Parathyroid adenoma (tissue), 2 donors: ENCODE results near the gene NDUFAF8.
"Not testable (repeated sequence)": the region's sequence is repeated elsewhere in the genome, so short reads cannot be mapped to it uniquely, and the experiment has no call there.

Source experiments
- H2AFZ ChIP-seq: fragments of 300-600 bp; sonication (generic); one replicate; pipeline ENCODE4 v1.7.0; 2017; ENCODE audit warnings: antibody characterized with exemption, mild to moderate bottlenecking
- H3K27ac ChIP-seq: fragments of 300-600 bp; sonication (generic); one replicate; pipeline ENCODE4 v1.7.0; 2017
- H3K27me3 ChIP-seq: fragments of 300-600 bp; sonication (generic); one replicate; pipeline ENCODE4 v1.7.0; 2017; ENCODE audit warnings: low read length; ENCODE audit not compliant: control insufficient read depth, insufficient read depth
- H3K36me3 ChIP-seq: fragments of 300-600 bp; sonication (generic); one replicate; pipeline ENCODE4 v1.7.0; 2017; ENCODE audit warnings: low read length; ENCODE audit not compliant: control insufficient read depth, insufficient read depth
- H3K4me1 ChIP-seq: fragments of 300-600 bp; sonication (generic); one replicate; pipeline ENCODE4 v1.7.0; 2017; ENCODE audit warnings: control low read depth
- H3K4me2 ChIP-seq: fragments of 300-600 bp; sonication (generic); one replicate; pipeline ENCODE4 v1.7.0; 2017; ENCODE audit warnings: low read length
- H3K4me3 ChIP-seq: fragments of 300-600 bp; sonication (generic); one replicate; pipeline ENCODE4 v1.7.0; 2017; ENCODE audit warnings: low read depth, low read length
- H3K79me2 ChIP-seq: fragments of 300-600 bp; sonication (generic); one replicate; pipeline ENCODE4 v1.7.0; 2017; ENCODE audit warnings: control low read depth
- H3K9ac ChIP-seq: fragments of 300-600 bp; sonication (generic); one replicate; pipeline ENCODE4 v1.7.0; 2017; ENCODE audit warnings: mild to moderate bottlenecking
- H3K9me3 ChIP-seq: fragments of 300-600 bp; sonication (generic); one replicate; pipeline ENCODE4 v1.7.0; 2017; ENCODE audit warnings: low read length; ENCODE audit not compliant: control insufficient read depth
- TF ChIP-seq, protein P1 (sequence below): fragments of 300-600 bp; sonication (generic); IDR thresholded peaks from one replicate; pipeline ENCODE4 v1.7.0; 2017; ENCODE audit warnings: antibody characterized with exemption, mild to moderate bottlenecking
- donor health status: primary hyperparathyroidism.

The NDUFAF8 gene

DNA sequence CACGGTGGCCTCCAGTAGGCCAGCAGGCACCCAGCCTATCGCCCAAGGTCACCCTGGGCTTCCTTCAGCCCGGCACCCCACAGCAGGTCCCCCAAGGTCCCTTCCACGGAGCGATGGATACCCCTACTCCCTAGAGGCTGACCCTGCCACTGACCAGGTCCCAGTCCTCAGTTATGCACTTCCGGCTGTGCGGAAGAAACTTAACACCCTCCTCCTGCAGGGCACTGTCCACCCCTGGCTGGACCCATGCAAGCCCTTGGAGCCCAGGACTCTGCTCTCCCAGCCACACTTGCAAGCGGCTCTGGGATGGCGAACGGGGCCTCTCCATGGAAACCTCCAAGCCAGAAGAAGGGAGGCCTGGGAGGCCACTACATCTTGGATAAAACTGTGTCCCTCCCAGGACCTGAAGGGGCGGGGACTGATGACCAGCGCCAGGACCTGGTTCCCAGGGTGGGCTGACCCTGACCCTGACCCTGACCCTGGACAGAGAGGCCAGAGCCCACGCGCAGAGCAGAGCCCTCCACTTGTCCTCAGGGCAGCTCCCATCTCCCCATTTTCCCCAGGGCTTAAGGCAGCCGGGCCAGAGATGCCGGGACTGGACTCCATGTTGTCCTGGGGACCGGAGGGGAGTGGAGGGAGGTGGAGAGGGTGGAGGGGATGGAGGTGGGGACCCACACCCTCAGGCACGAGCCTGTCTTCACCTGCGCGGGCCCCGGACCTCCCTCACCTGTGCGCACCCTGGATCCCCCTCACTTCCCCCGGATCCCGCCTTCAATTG, 17.1 kb upstream of the NDUFAF8 start:
- peak overlapping the region; percentile 80 for H3K4me3 ChIP-seq
- H3K27ac ChIP-seq, result no peak overlapping the region
- no peaks in the 10 kb centered on the region for H3K36me3 ChIP-seq
- H3K79me2 ChIP-seq, result peaks cover 11% of the 10 kb centered on the region
- H3K4me2 ChIP-seq, result peak overlapping the region; percentile 95
- peaks cover 4% of the 10 kb centered on the region for H3K4me1 ChIP-seq
- TF ChIP-seq, protein P1, sequence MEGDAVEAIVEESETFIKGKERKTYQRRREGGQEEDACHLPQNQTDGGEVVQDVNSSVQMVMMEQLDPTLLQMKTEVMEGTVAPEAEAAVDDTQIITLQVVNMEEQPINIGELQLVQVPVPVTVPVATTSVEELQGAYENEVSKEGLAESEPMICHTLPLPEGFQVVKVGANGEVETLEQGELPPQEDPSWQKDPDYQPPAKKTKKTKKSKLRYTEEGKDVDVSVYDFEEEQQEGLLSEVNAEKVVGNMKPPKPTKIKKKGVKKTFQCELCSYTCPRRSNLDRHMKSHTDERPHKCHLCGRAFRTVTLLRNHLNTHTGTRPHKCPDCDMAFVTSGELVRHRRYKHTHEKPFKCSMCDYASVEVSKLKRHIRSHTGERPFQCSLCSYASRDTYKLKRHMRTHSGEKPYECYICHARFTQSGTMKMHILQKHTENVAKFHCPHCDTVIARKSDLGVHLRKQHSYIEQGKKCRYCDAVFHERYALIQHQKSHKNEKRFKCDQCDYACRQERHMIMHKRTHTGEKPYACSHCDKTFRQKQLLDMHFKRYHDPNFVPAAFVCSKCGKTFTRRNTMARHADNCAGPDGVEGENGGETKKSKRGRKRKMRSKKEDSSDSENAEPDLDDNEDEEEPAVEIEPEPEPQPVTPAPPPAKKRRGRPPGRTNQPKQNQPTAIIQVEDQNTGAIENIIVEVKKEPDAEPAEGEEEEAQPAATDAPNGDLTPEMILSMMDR, result no peak
- H3K9me3 ChIP-seq, result no peaks in the 10 kb centered on the region
- H3K9ac ChIP-seq, result peak overlapping the region; percentile 53
- H2AFZ ChIP-seq, result peak overlapping the region; percentile 80
- no peaks in the 10 kb centered on the region for H3K27me3 ChIP-seq

DNA sequence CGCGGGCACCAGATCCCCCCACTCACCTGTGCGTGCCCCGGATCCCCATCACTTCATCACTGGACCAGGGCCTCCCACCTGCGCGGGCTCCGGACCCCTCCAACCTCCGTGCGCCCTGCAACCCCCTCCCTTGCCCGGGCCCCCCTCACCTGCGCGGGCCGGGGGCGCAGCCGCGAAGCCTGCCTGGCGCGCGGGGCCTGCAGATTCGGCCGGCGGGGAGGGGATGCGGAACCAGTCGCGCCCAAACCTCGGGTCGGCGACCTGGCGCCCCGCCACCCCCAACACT, 16.6 kb upstream of the NDUFAF8 start:
- peak overlapping the region; percentile 53 for H3K9ac ChIP-seq
- H3K27ac ChIP-seq, result no peak overlapping the region

DNA sequence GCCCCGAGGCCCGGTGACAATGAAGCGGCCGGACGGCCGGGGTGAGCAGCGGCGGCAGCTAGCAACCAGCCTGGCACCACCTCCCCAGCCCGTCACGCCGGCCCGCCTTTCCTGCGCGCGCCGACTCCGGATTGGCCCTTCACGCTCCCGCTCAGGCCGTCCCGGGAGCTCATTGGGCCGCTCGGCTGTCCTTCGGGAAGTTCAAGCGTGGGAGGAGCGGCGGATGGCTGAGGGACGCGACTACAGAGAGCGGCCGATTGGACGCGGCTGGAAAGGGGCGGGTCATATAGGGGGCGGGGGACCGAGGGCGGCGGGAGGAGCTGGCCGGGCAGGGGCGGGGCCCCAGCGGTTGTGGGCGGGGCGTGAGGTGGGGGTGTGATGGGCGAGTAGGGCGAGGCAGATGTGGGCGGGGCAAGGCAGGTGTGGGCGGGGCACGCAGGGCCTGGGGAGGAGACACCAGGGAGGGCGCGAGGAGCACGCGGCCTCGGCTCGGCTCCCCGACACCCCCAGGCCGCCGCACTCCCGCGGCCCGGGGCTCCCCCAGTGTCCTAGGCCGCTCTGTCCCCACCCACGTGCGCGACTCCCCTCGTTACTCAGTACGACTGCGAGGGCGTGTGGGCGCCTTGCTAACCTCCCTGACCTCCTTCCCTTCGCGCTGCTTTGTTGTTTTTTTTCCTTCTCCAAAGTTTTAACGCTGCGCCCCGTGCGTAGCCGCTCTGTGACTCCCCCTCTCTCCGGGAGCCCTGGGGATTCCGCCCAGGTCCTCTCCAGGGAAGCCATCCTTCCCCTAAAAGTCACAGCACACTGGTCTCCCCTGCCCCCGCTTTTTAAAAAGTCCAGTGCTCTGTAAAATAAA, 16.0 kb upstream of the NDUFAF8 start, which contains the start of gene CEP131:
TSS of gene CEP131 (minus strand) at position 60 of the 856 bp plus-strand sequence. CDS start 2,909 bp downstream, outside the sequence.
- H3K27ac ChIP-seq, result peak within 1 kb of the TSS; percentile 16
- no peaks in the 10 kb centered on the region for H3K27me3 ChIP-seq
- peaks cover 11% of the 10 kb centered on the region for H3K79me2 ChIP-seq
- H3K4me1 ChIP-seq, result peaks cover 4% of the 10 kb centered on the region
- H3K36me3 ChIP-seq, result no peaks in the 10 kb centered on the region
- peak within 1 kb of the TSS; percentile 80 for H3K4me3 ChIP-seq
- H2AFZ ChIP-seq, result peak within 1 kb of the TSS; percentile 96
- TF ChIP-seq, protein P1, result no peak
- H3K9ac ChIP-seq, result peak within 1 kb of the TSS; percentile 53
- peak within 1 kb of the TSS; percentile 95 for H3K4me2 ChIP-seq
- no peaks in the 10 kb centered on the region for H3K9me3 ChIP-seq

More for the DNA sequence above, 16.6 kb upstream of the NDUFAF8 start:
- H3K36me3 ChIP-seq, result no peaks in the 10 kb centered on the region
- peak overlapping the region; percentile 80 for H2AFZ ChIP-seq
- peak overlapping the region; percentile 95 for H3K4me2 ChIP-seq
- H3K9me3 ChIP-seq, result no peaks in the 10 kb centered on the region
- no peaks in the 10 kb centered on the region for H3K27me3 ChIP-seq
- peak overlapping the region; percentile 80 for H3K4me3 ChIP-seq
- peaks cover 11% of the 10 kb centered on the region for H3K79me2 ChIP-seq
- H3K4me1 ChIP-seq, result peaks cover 4% of the 10 kb centered on the region
- TF ChIP-seq, protein P1, result no peak

DNA sequence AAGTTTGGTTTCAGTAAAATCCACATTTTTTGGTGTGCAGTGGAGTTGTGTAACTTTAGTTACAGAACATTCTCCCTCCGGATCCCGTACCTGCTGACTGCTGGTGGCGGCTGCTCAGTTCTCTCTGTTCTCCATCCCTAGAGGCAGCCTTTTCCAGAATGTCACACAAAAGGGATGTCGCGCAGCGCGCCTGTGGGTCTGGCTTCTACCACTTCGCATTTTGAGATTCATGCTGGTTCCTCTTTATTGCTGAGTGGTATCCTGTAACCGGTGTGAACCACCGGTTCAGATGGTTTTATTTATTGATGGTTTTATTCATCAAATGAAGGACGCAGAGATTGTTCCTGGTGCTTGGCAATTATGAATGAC, 15.4 kb upstream of the NDUFAF8 start:
- Histone ChIP-seq H2AFZ (peak overlapping the region; percentile 96), H3K27me3 (no peaks in the 10 kb centered on the region), H3K36me3 (no peaks in the 10 kb centered on the region), H3K4me2 (peak overlapping the region; percentile 68), H3K9ac (no peak overlapping the region), H3K79me2 (peaks cover 11% of the 10 kb centered on the region), H3K27ac (no peak overlapping the region), H3K9me3 (no peaks in the 10 kb centered on the region), H3K4me1 (peaks cover 4% of the 10 kb centered on the region), H3K4me3 (peak overlapping the region; percentile 41)
- TF ChIP-seq, protein P1, result no peak

DNA sequence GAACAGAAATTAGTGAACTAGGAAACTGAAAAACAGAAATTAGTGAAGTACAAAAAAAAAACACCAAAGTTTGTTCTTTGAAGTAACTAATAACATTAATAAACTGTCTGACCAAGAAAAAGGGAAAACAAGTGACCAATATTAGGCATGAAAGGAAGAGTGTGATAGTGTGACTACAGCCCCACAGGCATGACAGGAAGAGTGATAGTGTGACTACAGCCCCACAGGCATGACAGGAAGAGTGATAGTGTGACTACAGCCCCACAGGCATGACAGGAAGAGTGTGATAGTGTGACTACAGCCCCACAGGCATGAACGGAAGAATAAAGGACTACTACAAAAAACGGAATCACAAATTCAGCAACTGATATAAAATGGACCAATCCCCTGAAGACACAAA, 11.5 kb upstream of the NDUFAF8 start:
- not testable (repeated sequence) for H3K4me2 ChIP-seq, H3K79me2 ChIP-seq, H3K36me3 ChIP-seq, H3K9me3 ChIP-seq, H2AFZ ChIP-seq, H3K9ac ChIP-seq, H3K27me3 ChIP-seq, H3K4me3 ChIP-seq, H3K4me1 ChIP-seq, H3K27ac ChIP-seq
